Adrenal gland (tissue), 12 donors: ENCODE data around the gene CTSO. TPM values are rescaled to one million over a fixed set of nuclear protein-coding genes. Genes with fewer than 3 reads are reported as not detected.

Experiments used
- DNase-seq, 7 donors: peaks; one replicate each; pipeline ENCODE4 v3.0.0-alpha.2; 2019 to 2020
- H3K27ac ChIP-seq, 5 donors: fragments of 200-600 bp; sonication (generic) in 4 of 5; 1 replicate in 3 of 5; 2 replicates in 2 of 5; pipeline versions ENCODE4 v1.5.1 to v1.8.0; 2016 to 2020; ENCODE audit warnings: mild to moderate bottlenecking in 1 of 5
- H3K27me3 ChIP-seq: fragments of 200-600 bp; 2 replicates; pipeline ENCODE4 v1.8.0; 2021
- H3K36me3 ChIP-seq, 2 donors: fragments of 200-600 bp; replicated peaks in 1 of 2; 1 replicate in 1 of 2; 2 replicates in 1 of 2; pipeline versions ENCODE4 v1.5.1 to v1.8.0; 2018 to 2022
- H3K4me1 ChIP-seq, 2 donors: fragments of 200-600 bp; replicated peaks in 1 of 2; 1 replicate in 1 of 2; 2 replicates in 1 of 2; pipeline versions ENCODE4 v1.5.1 to v1.8.0; 2018 to 2021
- H3K4me3 ChIP-seq, 4 donors: fragments of 200-600 bp; sonication (generic) in 3 of 4; one replicate each; pipeline ENCODE4 v1.5.1; 2016 to 2018
- H3K9me3 ChIP-seq, 3 donors: fragments of 200-600 bp; sonication (generic) in 1 of 3; replicated peaks in 1 of 3; 1 replicate in 2 of 3; 2 replicates in 1 of 3; pipeline versions ENCODE4 v1.5.1 to v1.8.0; 2016 to 2021
- CTCF ChIP-seq, 6 experiments: fragments of 450-650 bp in 4 of 6; fragments of 200-600 bp in 2 of 6; sonication (generic) in 1 of 6; IDR thresholded peaks; 1 replicate in 5 of 6; 2 replicates in 1 of 6; pipeline versions ENCODE4 v1.5.1 to v1.8.0; 2016 to 2021; ENCODE audit warnings: antibody characterized with exemption in 6 of 6, mild to moderate bottlenecking in 2 of 6, moderate library complexity in 1 of 6
- POLR2A ChIP-seq, 2 donors: fragments of 450-650 bp; IDR thresholded peaks; one replicate each; pipeline ENCODE4 v1.6.1; 2017; ENCODE audit warnings: antibody characterized with exemption in 2 of 2, mild to moderate bottlenecking in 2 of 2, moderate library complexity in 1 of 2
- WGBS, 4 donors: extraction: QIAGEN DNeasy Blood & Tissue Kit in 2 of 4; methylation state at CpG; one replicate each; pipeline versions ENCODE4 v1.1.5 to v1.1.7; 2013 to 2017; 5-methylcytosine and 5-hydroxymethylcytosine counted together
- intact Hi-C, 2 donors: fragments of 100-400 bp; cut with DNase I; formaldehyde crosslinking; loops; one replicate each; pipeline versions ENCODE4 v1.14.1 to v1.15.0; 2022 to 2023
- polyA plus RNA-seq, 3 donors: library from polyadenylated mRNA; stranded (reverse); fragments of 200-250 nt in 2 of 3; fragments of 350-450 nt in 1 of 3; fragmentation: Illumina TruSeq in 1 of 3; extraction: RNeasy Lipid Tissue Mini Kit (QIAGEN cat#74804) in 1 of 3; gene quantifications; one replicate each; pipeline ENCODE4 v1.2.3, GENCODE V29; 2013 to 2014
- total RNA-seq, 9 donors: library from RNA; depleted of rRNA in 4 of 9; stranded (reverse); fragments of >200 nt in 4 of 9; fragments of 120-200 nt in 1 of 9; fragmentation: NEBNext Ultra II Directional in 1 of 9; extraction: Animal tissue kit (Norgen Biotek cat#: 25700) in 1 of 9; gene quantifications; one replicate each; pipeline versions ENCODE4 v1.1.0 to v1.2.4, GENCODE V29; 2013 to 2023
- donor health status: healthy with polysubstance abuse.
- donor health status: Bipolar disorder and iron deficiency.
- donor health status: DM: yes; HTN: yes; CAD: no.
- donor health status: DM: no; HTN: no; CAD: no.
- donor health status: DM: no; HTN: no; CAD: no.
- donor health status: DM: yes; HTN: yes; CAD: no.

Gene CTSO
- total and polyA plus RNA-seq, 12 donors, result 5.0 to 46.9 (median 31.9) TPM

- H3K9me3 ChIP-seq, result no peaks in the 10 kb centered on the region
- intact Hi-C loops, result no loop called here
- H3K4me3 ChIP-seq, result no peak overlapping the region
- H3K4me1 ChIP-seq, result peaks cover 0 to 3% of the 10 kb centered on the region in 2 donors
- no peak overlapping the region for H3K27ac ChIP-seq
- TF ChIP-seq POLR2A (IDR thresholded peaks at IDR 0.05) (no peak), CTCF (IDR thresholded peaks at IDR 0.05) (no peak)
- no peaks in the 10 kb centered on the region for H3K27me3 ChIP-seq
- no peak for DNase-seq
- no peaks in the 10 kb centered on the region for H3K36me3 ChIP-seq
- WGBS, 4 donors, result 64 to 67% (median 66%) methylated on average over 4 of the region's 4 CpGs
These were observed 45.2 kb downstream of the CTSO start for GRCh38 chr4:155908187-155909139.

- DNase-seq, result no peak
- Histone ChIP-seq H3K4me3 (no peak overlapping the region), H3K27ac (no peak overlapping the region), H3K36me3 (no peaks in the 10 kb centered on the region), H3K9me3 (no peaks in the 10 kb centered on the region), H3K27me3 (no peaks in the 10 kb centered on the region), H3K4me1 (peaks cover 0 to 3% of the 10 kb centered on the region in 2 donors)
- 71 to 91% (median 89%) methylated on average over 1 of the region's 1 CpG for WGBS, 4 donors
- no peak for TF ChIP-seq CTCF (IDR thresholded peaks at IDR 0.05)
- TF ChIP-seq POLR2A (IDR thresholded peaks at IDR 0.05), result no peak
- intact Hi-C loops, result no loop called here
These were observed 46.1 kb downstream of the CTSO start for GRCh38 chr4:155907556-155907955.

- TF ChIP-seq CTCF (IDR thresholded peaks at IDR 0.05), result no peak
- TF ChIP-seq POLR2A (IDR thresholded peaks at IDR 0.05), result no peak
- peak in 3 of 7 donors; percentile 14 to 31 (median 29) for DNase-seq
- H3K36me3 ChIP-seq, result no peaks in the 10 kb centered on the region
- WGBS, 4 donors, result 66 to 79% (median 70%) methylated on average over 6 of the region's 6 CpGs
- H3K27me3 ChIP-seq, result no peaks in the 10 kb centered on the region
- peaks cover 0 to 3% of the 10 kb centered on the region in 2 donors for H3K4me1 ChIP-seq
- intact Hi-C loops, result no loop called here
- no peaks in the 10 kb centered on the region for H3K9me3 ChIP-seq
- no peak overlapping the region for H3K4me3 ChIP-seq
- no peak overlapping the region for H3K27ac ChIP-seq
These were observed 47.0 kb downstream of the CTSO start for GRCh38 chr4:155906554-155907247.

GRCh38 chr4:155904331-155904730 is 49.3 kb downstream of the CTSO start:
- no peaks in the 10 kb centered on the region for H3K9me3 ChIP-seq
- H3K27me3 ChIP-seq, result no peaks in the 10 kb centered on the region
- no peak for DNase-seq
- TF ChIP-seq CTCF (IDR thresholded peaks at IDR 0.05) (no peak), POLR2A (IDR thresholded peaks at IDR 0.05) (no peak)
- H3K4me3 ChIP-seq, result peak overlapping the region in 1 of 4 donors; percentile 3
- no peaks in the 10 kb centered on the region for H3K36me3 ChIP-seq
- H3K27ac ChIP-seq, result no peak overlapping the region
- 28 to 39% (median 30%) methylated on average over 3 of the region's 3 CpGs for WGBS, 4 donors
- H3K4me1 ChIP-seq, result peaks cover 0 to 10% of the 10 kb centered on the region in 2 donors
- intact Hi-C loops, result no loop called here
